Smooth muscle cell (in vitro differentiated cells): Measurements from ENCODE around the gene DACT3. TPM values are rescaled to one million over a fixed set of nuclear protein-coding genes. Genes with fewer than 3 reads are reported as not detected.
A peak's percentile ranks its signal among the peaks of the same experiment; 100 is the strongest.

Source experiments
- DNase-seq: peaks from one replicate; lab custom pipeline; 2025; ENCODE audit not compliant: unreplicated experiment; lab: John Stamatoyannopoulos, UW
- H2AFZ ChIP-seq: fragments of 200-600 bp; sonication (generic); 2 replicates; pipeline ENCODE4 v1.6.0; 2016; ENCODE audit warnings: antibody characterized with exemption, low read depth, mild to moderate bottlenecking
- H3F3A ChIP-seq: fragments of 200-600 bp; sonication (generic); 2 replicates; pipeline ENCODE4 v1.6.0; 2017; ENCODE audit warnings: antibody characterized with exemption, low read depth
- H3K27ac ChIP-seq: fragments of 200-600 bp; sonication (generic); 2 replicates; pipeline ENCODE4 v1.5.1; 2016; ENCODE audit warnings: low read depth, mild to moderate bottlenecking
- H3K27me3 ChIP-seq: fragments of 200-600 bp; sonication (generic); 2 replicates; pipeline ENCODE4 v1.6.1; 2016; ENCODE audit warnings: low read depth, mild to moderate bottlenecking
- H3K36me3 ChIP-seq: fragments of 200-600 bp; sonication (generic); 2 replicates; pipeline ENCODE4 v1.5.1; 2016; ENCODE audit warnings: low read depth
- H3K4me1 ChIP-seq: fragments of 200-600 bp; sonication (generic); 2 replicates; pipeline ENCODE4 v1.5.1; 2016; ENCODE audit warnings: low read depth
- H3K4me2 ChIP-seq: fragments of 200-600 bp; sonication (generic); 2 replicates; pipeline ENCODE4 v1.6.0; 2016; ENCODE audit warnings: mild to moderate bottlenecking
- H3K4me3 ChIP-seq: fragments of 200-600 bp; sonication (generic); 2 replicates; pipeline ENCODE4 v1.5.1; 2016; ENCODE audit warnings: mild to moderate bottlenecking
- H3K79me2 ChIP-seq: fragments of 200-600 bp; sonication (generic); 2 replicates; pipeline ENCODE4 v1.6.0; 2016; ENCODE audit warnings: low read depth, mild to moderate bottlenecking
- H3K9ac ChIP-seq: fragments of 200-600 bp; sonication (generic); 2 replicates; pipeline ENCODE4 v1.6.0; 2016; ENCODE audit warnings: low read depth
- H3K9me3 ChIP-seq: fragments of 200-600 bp; sonication (generic); replicated peaks from 2 replicates; pipeline ENCODE4 v1.5.1; 2016; ENCODE audit warnings: low read depth
- H4K20me1 ChIP-seq: fragments of 200-600 bp; sonication (generic); 2 replicates; pipeline ENCODE4 v1.6.0; 2016; ENCODE audit warnings: low read depth
- CTCF ChIP-seq: fragments of 200-600 bp; sonication (generic); IDR thresholded peaks from 2 replicates; pipeline ENCODE4 v1.5.1; 2017; ENCODE audit warnings: borderline replicate concordance, mild to moderate bottlenecking, antibody characterized with exemption; ENCODE audit not compliant: insufficient read depth, poor library complexity, severe bottlenecking
- WGBS: methylation state at CpG from one replicate; pipeline ENCODE4 v1.1.7; 2016; ENCODE audit warnings: low lambda C conversion rate; 5-methylcytosine and 5-hydroxymethylcytosine counted together
- polyA plus RNA-seq: library from polyadenylated mRNA; unstranded; fragments of >200 nt; fragmentation: Nextera tagmentation; extraction: Ambion mirVana; gene quantifications from 2 replicates; pipeline ENCODE4 v1.2.1, GENCODE V29; 2016
- total RNA-seq: library from RNA; depleted of rRNA; stranded (reverse); fragments of >200 nt; gene quantifications from 2 replicates; pipeline ENCODE4 v1.2.3, GENCODE V29; 2014

Gene DACT3
- total and polyA plus RNA-seq, 2 experiments from 2014 or later, result 6.2 to 22.7 TPM

GRCh38 chr19:46700704-46701103 lies 39.7 kb upstream of the DACT3 start:
- TF ChIP-seq CTCF, result no peak
- H3F3A ChIP-seq, result no peaks in the 10 kb centered on the region
- no peak overlapping the region for H2AFZ ChIP-seq
- peaks cover 9% of the 10 kb centered on the region for H3K36me3 ChIP-seq
- no peaks in the 10 kb centered on the region for H3K9me3 ChIP-seq
- H3K9ac ChIP-seq, result no peak overlapping the region
- no peak overlapping the region for H3K27ac ChIP-seq
- H3K79me2 ChIP-seq, result no peaks in the 10 kb centered on the region
- WGBS, result 90% methylated on average over 13 of the region's 13 CpGs
- H3K4me1 ChIP-seq, result no peaks in the 10 kb centered on the region
- H3K4me2 ChIP-seq, result no peak overlapping the region
- peaks cover 21% of the 10 kb centered on the region for H4K20me1 ChIP-seq
- H3K4me3 ChIP-seq, result no peak overlapping the region
- no peaks in the 10 kb centered on the region for H3K27me3 ChIP-seq
- DNase-seq, result no peak

DNA sequence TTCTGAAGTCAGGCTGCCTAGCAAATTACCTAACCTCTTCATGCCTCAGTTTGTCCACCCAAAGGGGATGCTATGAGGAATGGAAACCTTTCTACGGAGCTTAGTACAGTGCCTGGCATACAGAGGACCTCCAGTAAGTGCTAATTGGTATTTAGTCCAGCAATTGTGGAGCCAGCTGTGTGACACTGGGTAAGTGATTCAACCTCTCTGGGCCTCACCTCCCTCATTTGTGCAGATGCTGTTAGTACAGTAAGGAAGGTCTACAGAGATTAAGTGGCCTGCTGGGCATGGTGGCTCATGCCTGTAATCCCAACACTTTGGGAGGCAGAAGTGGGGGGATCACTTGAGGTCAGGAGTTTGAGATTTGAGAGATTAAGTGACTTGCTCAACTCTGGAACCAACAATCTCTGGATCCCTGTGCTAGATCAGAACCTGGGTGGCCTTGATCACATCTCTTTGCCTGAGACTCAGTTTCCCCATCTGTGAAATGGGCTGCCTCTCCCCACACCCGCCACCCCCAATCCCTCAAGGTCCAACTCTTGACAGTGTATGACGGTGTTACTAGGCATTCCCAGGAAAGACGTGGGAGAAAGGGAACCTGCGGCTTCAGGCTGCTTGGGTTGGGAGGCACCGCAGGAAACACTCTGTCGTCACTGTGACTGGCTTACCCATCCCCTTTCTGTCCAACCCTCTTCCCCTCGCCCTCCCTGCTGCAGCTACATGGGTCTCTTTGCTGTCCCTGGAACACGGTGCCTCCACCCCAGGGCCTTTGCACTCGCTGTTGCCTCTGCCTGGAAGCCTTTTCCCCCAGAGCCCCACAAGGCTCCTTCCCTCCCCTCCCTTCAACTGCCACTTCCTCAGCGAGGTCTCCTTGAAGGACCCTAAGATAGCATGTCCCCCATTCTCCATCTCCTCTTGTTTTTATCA lies 37.7 kb upstream of the DACT3 start:
- peaks cover 9% of the 10 kb centered on the region for H3K36me3 ChIP-seq

DNA sequence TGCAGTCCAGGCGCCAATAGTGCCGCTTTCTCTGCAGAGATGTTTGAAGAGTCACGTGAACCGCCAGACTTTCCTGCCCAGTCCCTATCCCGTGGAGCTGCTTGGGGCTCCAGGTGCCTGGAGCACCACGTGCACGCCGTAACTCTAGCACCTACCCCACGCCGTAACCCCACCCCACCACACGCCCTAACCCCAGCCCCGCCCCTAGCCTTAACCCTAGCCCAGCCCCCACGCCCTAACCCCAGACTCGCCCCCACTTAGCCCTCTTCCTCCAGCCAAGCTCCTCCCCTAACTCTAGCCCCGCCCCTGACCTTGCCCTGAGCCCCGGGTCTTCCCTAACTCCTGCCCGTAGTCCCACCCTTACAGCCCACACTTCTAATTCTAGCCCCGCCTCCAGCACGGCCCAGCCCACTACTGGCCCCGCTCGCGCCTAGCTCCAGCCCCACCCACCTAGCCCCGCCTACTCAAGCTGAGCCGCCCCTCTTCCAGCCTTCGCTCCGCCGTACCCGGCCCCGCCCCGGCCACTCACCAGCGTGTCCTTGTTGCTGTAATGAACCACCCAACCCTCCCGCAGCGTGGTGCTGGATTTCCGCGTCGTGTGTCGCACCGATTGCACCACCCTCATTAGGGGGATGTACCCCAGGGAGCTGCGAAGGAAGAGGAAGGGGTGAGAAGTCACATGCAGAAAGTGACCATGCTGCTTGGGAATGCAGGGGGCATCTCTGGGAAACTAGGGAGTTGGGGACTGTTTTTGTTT lies 36.4 kb upstream of the DACT3 start:
- WGBS, result 24% methylated on average over 30 of the region's 39 CpGs

More for the DNA sequence above, 37.7 kb upstream of the DACT3 start:
- H3F3A ChIP-seq, result no peaks in the 10 kb centered on the region
- H3K27me3 ChIP-seq, result no peaks in the 10 kb centered on the region
- no peaks in the 10 kb centered on the region for H3K79me2 ChIP-seq
- no peak overlapping the region for H3K27ac ChIP-seq
- DNase-seq, result no peak
- no peak overlapping the region for H3K9ac ChIP-seq
- no peaks in the 10 kb centered on the region for H3K9me3 ChIP-seq
- no peak overlapping the region for H2AFZ ChIP-seq
- TF ChIP-seq CTCF, result no peak
- WGBS, result over 99% methylated on average over 10 of the region's 11 CpGs
- no peak overlapping the region for H3K4me2 ChIP-seq
- no peaks in the 10 kb centered on the region for H3K4me1 ChIP-seq
- no peak overlapping the region for H3K4me3 ChIP-seq
- H4K20me1 ChIP-seq, result peaks cover 16% of the 10 kb centered on the region

More for the DNA sequence above, 36.4 kb upstream of the DACT3 start:
- Histone ChIP-seq H3K4me1 (no peaks in the 10 kb centered on the region), H3K27ac (no peak overlapping the region), H3K79me2 (no peaks in the 10 kb centered on the region), H4K20me1 (peaks cover 16% of the 10 kb centered on the region), H3K27me3 (no peaks in the 10 kb centered on the region), H2AFZ (no peak overlapping the region), H3K4me3 (no peak overlapping the region), H3F3A (no peaks in the 10 kb centered on the region), H3K9ac (no peak overlapping the region), H3K4me2 (peak overlapping the region; percentile 64), H3K36me3 (peaks cover 10% of the 10 kb centered on the region), H3K9me3 (no peaks in the 10 kb centered on the region)
- TF ChIP-seq CTCF, result no peak
- DNase-seq, result peak; percentile 78
